Anterior cingulate cortex (tissue), 58 donors: ENCODE measurements around the gene ZNF827.

Experiments
- DNase-seq, 58 donors: peaks; one replicate each; lab custom pipeline; 2025; lab: John Stamatoyannopoulos, UW

Gene ZNF827

GRCh38 chr4:145898466-145898865, 40.2 kb downstream of the ZNF827 start:
- no peak for DNase-seq

DNA sequence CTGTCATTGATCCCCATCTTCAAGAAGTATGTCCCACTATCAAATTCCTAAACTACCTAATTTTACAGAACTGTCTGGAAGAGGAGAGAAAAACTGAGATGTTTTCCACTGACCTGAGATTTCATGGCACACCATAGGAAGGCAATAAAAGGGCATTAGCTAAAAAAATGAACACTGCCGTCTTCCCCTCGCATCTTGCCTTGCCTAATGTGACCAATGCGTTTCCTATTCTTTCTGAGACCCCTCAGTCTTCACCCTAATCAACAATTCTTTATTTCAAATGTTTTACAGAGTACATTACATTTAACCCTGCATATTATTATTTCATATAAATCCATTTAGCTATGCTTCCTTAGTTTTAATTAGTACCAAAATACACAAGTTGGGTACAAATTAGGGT, 43.6 kb downstream of the ZNF827 start:
- no peak for DNase-seq

DNA sequence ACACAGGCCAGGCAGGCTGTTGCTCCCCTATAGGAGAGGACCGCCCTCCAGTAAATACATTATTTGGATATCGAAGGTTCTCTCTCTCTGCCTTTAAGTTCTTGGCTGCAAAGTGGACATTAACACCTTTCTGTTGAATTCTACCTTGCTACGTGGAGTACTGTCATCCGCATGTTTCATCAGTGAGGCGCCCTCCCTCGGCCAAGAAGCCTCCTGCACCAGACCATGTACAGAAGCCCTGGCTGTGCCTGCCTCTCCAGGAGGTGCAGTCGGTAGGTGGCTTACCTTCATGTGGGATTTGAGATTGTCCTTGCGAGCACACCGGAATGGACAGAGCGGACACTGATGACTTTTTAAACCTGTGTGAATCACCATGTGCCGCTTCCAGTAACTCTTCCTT, 46.7 kb downstream of the ZNF827 start:
- no peak for DNase-seq

DNA sequence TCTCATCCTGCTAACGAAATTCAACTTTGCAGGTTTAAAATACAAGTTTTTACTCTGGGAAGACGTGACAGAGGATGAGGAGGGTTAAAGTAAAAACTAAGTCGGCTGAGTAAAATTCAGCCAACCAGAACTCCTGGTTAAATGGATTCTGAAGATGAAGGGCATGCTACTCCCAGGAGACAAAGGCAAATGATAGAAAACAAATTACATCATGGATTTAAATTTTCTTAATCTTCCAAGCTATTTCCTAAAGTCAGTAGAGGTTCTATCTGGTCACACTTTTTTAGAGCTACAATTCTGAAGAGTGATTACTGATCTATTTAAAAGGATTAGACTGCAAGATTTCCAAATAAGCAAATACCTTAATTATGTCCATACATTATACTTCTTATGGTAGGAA, 47.9 kb downstream of the ZNF827 start:
- no peak for DNase-seq

DNA sequence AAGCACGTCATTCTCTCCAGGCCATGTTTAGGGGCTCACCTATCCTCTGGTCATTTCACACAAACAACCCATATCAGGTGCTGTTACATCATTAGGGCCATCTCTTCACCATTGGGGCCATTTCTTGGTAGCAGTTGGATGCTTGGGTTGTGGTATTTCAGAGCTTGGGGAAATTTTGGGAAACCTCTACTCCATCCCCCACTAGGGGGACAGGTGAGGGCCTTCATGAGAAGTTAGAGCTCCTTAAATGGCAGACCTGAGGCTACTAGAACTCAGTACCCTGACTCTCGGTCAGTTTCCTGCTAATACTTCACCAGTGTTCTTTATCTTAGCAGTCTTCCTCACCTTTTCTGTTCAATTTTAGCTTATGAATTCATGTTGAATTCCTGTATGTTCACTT, 50.2 kb downstream of the ZNF827 start:
- DNase-seq = no peak

DNA sequence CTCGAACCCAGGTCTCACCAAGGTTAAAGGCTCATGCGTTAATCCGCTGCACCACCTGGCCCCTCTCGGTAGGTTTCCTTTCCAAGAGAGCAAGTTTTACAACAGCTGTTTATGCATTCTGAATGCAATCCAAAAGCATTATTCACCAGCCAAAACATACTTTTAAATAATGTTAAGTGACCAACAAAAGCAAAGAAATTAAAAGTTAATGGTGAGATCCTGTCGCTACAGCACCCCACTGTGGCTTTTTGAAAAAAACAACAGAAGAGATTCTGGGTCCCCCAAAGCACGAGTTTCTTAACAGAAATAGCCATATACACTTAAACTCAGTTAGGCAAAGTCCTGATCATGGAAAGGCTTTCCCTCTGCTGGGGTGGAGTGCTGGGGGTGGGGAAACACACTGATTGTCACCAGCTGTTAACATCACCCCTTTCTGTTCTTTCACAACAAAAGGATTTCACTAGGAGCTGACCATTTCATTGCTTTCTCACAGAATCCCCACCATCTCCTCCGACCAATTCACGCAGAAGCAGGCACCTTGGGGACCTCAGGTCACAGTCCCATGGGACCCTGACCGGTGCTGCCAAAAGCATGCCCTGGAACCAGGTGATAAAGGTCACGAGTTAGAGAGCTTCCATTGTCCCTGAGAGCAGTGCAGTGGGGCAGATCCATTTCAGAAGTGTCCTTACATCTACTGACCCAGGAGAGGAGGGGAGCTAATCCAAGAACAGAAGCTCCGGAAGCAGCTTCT, 51.2 kb downstream of the ZNF827 start:
- DNase-seq = peak in 1 of 58 donors; percentile 43

DNA sequence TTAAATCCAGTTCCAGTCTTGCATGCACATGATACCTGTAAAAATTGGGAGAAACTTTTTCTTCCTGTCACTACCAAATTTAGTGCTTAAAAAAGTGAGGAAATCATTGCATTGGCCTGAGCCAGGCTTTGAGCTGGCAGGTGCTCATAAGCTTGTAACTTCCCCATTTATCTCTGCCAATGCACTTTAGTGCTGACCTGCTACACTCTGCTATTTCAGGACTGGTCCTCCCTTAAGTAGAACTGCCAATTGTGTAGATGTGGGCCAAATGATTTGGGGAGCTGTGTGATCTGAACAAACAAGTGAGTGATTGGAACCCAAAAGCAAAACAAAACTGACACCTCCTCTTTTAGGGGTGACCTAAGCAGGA, 51.8 kb downstream of the ZNF827 start:
- no peak for DNase-seq

DNA sequence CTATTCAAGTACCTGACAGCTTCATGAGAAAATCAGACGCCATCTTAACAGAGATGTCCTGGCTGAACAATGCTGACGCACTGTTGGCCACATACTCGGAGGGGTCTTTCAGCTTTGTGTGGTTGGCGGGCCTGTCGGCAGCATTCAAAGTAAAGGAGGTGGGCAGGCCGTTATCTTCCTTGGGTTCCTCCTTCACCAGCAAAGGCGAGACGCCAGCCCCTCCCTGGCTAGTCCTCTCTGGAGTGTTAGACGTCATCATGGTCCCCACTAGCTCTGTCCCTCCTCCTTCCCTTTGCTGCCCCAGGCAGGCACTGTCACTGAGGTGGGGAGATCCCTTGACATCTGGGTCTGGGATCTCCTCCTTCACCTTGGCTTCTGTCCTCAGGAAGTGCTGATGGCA, 53.0 kb downstream of the ZNF827 start:
- no peak for DNase-seq

- no peak for DNase-seq
These were observed 53.8 kb downstream of the ZNF827 start for GRCh38 chr4:145884775-145885174.

GRCh38 chr4:145883101-145883694, 55.4 kb downstream of the ZNF827 start:
- DNase-seq = peak in 1 of 58 donors; percentile 37

- peak in 55 of 58 donors; percentile 12 to 91 (median 63) for DNase-seq
These were observed 56.0 kb downstream of the ZNF827 start for GRCh38 chr4:145882604-145883003.

- DNase-seq = peak in 8 of 58 donors; percentile 8 to 43 (median 14)
These were observed 56.6 kb downstream of the ZNF827 start for GRCh38 chr4:145881989-145882388.

DNA sequence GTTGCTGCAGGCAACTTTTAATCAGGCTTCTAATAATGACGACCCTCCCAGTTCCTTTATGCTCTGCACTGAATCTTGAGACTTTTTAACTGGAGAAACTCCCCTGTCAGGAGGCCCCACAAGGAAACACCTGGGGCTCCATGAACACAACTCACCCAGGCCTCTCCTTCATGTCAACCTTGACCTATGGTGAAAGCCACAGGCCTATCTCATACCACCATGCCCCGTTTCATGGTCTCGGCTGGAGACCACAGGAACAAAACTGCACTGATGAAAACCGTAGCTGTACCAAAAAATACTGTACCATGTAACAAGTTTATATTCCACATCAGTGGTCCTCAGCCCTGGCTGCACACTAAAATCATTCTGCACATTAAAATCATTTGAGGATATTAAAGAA, 57.0 kb downstream of the ZNF827 start:
- no peak for DNase-seq

- DNase-seq = peak in 2 of 58 donors; percentile 13 to 15
These were observed 58.2 kb downstream of the ZNF827 start for GRCh38 chr4:145880355-145880960.

DNA sequence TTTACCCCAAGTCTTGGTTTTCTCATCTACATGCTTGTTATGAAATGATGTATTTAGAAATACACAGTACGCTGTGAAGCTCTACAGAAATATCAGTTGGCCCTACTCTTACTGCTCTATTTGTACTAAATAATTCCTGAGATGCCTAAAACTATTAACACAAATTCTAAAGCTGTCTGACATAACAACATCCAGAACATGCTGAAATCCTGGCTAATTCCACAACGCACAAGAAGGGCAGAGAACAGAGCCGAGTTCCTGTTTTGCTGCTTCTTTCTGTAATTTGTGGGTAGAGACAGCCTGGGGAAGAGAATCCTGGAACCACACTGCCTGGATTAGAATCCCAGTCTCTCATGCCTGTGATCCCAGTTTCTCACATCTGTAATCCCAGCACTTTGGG, 59.0 kb downstream of the ZNF827 start:
- no peak for DNase-seq

- no peak for DNase-seq
These were observed 59.9 kb downstream of the ZNF827 start for GRCh38 chr4:145878501-145879435.

DNA sequence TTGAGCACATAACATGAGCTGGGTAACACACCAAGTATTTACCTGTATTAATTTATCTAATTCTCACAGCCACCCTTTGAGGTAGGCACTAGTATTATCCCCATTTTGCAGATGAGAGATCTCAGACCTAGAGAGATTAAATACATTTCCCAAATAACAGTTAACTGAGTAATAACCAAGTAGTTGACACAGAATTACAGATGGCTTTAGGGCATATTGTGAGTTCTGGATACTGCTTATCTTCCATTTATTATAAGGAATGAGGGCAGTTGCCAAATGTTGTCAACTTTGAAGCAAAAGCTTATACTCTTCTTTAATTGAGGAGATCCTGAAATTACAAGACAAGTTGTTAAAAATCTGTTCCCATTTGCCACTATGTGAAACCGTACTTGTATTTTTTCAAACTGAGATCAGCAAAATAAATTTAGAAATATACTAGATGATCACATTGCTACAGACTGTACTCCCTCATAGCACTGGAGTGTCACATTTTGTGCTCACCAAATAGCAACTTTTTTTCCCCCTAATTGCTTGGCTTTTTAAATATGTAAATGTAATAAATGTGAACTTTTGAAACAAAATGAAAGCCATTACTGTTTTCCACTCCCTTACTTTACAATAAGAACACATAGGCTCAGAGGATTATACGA, 62.0 kb downstream of the ZNF827 start:
- DNase-seq = no peak

- DNase-seq = no peak
These were observed 64.7 kb downstream of the ZNF827 start for GRCh38 chr4:145873901-145874300.

GRCh38 chr4:145871209-145871608, 67.4 kb downstream of the ZNF827 start:
- no peak for DNase-seq
